ENCODE measurements around the gene INTS11. TPM values are rescaled to one million over a fixed set of nuclear protein-coding genes. Genes with fewer than 3 reads are reported as not detected.

The INTS11 gene
- total RNA-seq, 2 donors from 2014 or later, result 108 to 131 TPM

- Mint-ChIP-seq H3K36me3 (ENCODE audit: insufficient read depth in 2 of 2) (peaks cover 0 to 1% of the 10 kb centered on the region in 2 donors), H3K4me3 (no peak overlapping the region), H3K27me3 (ENCODE audit: low read depth) (no peaks in the 10 kb centered on the region), H3K27ac (no peak overlapping the region), H3K9me3 (no peaks in the 10 kb centered on the region), H3K4me1 (ENCODE audit: low read depth) (no peaks in the 10 kb centered on the region)
- DNase-seq (no peak), ATAC-seq (replicated peaks in 1 of 2) (no peak)
These were observed 26.5 kb downstream of the INTS11 start for GRCh38 chr1:1297802-1298424.

GRCh38 chr1:1296070-1297061 lies 28.1 kb downstream of the INTS11 start:
- Mint-ChIP-seq H3K27ac (no peak overlapping the region), H3K9me3 (no peaks in the 10 kb centered on the region), H3K4me3 (no peak overlapping the region), H3K27me3 (ENCODE audit: low read depth) (no peaks in the 10 kb centered on the region), H3K4me1 (ENCODE audit: low read depth) (peaks cover 4% of the 10 kb centered on the region), H3K36me3 (ENCODE audit: insufficient read depth in 2 of 2) (peaks cover 0 to 1% of the 10 kb centered on the region in 2 donors)
- DNase-seq, result no peak
- ATAC-seq (replicated peaks in 1 of 2), result no peak

GRCh38 chr1:1295154-1295923 lies 29.1 kb downstream of the INTS11 start:
- no peaks in the 10 kb centered on the region for H3K9me3 Mint-ChIP-seq
- H3K36me3 Mint-ChIP-seq (ENCODE audit: insufficient read depth in 2 of 2), result peaks cover 0 to 1% of the 10 kb centered on the region in 2 donors
- ATAC-seq (replicated peaks in 1 of 2) (no peak), DNase-seq (no peak)
- H3K4me1 Mint-ChIP-seq (ENCODE audit: low read depth), result peaks cover 4% of the 10 kb centered on the region
- H3K4me3 Mint-ChIP-seq, result no peak overlapping the region
- H3K27me3 Mint-ChIP-seq (ENCODE audit: low read depth), result no peaks in the 10 kb centered on the region
- H3K27ac Mint-ChIP-seq, result no peak overlapping the region

DNA sequence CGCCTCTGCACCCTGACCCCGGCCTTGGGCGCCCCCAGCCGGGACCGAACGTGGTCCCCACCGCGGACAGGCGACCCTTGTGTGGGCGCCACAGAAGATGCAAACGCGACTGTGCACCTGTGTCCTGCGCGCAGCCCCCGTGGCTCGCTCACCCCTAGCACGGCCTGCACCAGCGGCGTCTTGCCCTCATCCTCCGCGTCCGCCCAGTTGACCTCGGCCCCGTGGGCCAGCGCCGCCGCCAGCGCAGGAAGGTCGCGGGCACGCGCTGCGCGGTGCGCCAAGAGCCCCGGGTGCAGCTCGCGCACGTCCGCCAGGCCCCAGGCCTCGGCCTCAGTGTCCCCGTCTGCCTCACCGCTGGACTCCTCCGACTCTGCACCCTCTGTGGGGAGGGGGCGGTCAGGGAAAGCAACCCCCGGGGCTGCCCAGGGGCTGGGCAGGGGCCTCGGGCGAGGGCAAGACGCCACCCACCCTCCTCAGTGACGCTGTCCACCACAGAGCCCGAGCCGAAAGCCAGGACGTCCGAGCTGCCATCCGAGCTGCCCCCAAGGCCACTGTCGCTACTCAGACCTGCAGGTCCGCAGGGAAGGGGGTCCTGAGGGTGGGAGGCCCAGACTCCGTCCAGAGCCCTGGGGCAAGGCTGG lies 30.1 kb downstream of the INTS11 start:
- Mint-ChIP-seq H3K4me1 (ENCODE audit: low read depth) (peaks cover 4% of the 10 kb centered on the region), H3K36me3 (ENCODE audit: insufficient read depth in 2 of 2) (peaks cover 0 to 1% of the 10 kb centered on the region in 2 donors), H3K9me3 (no peaks in the 10 kb centered on the region), H3K27ac (no peak overlapping the region), H3K4me3 (no peak overlapping the region), H3K27me3 (ENCODE audit: low read depth) (no peaks in the 10 kb centered on the region)
- DNase-seq (no peak), ATAC-seq (replicated peaks in 1 of 2) (no peak)

DNA sequence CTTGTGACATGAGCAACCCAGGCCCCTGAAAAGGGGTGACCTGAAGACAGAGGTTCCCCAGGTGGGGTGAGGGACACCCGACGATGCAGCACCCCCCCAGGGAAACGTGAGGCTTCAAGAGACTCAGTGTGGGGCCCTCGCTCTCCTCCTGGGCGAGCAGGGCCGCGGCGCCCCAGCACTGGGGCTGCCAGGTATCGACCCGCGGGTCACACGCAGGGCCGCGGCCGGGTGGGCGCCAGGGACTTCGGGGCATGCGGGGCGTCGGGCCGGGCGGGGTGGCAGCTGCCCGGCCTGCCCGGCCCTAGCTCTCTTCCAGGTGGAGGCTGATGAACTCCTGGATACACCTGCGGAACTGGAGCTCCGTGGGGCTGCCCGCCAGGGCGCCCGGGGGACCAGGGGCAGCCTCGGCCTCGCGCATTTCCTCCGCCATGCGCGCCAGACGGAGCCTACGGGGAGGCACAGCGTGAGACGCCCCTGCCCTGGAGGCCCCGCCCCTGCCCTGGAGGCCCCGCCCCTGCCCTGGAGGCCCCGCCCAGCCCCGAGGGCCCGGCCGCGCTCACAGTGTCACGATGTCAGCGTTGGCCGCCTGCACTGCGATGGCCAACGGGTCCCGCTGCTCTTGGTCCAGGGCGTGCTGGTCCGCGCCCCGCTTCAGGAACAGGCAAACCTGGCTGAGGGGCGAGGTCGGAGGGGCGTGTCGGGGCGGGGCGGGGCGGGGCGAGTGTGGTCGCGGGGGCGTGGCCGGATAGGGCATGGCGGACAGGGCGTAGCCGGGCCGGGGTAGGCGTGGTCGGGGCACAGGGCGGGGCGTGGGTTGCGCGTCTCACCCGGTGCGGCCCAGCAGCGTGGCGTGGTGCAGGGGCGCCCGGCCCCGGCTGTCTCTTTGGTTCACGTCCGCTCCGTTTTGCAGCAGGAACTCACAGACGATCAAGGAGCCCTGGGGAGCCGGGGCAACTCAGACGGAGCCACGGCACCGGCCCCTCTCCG lies 30.9 kb downstream of the INTS11 start:
- Mint-ChIP-seq H3K9me3 (no peaks in the 10 kb centered on the region), H3K4me3 (no peak overlapping the region), H3K36me3 (ENCODE audit: insufficient read depth in 2 of 2) (peaks cover 0 to 1% of the 10 kb centered on the region in 2 donors), H3K27ac (no peak overlapping the region), H3K4me1 (ENCODE audit: low read depth) (peaks cover 4% of the 10 kb centered on the region), H3K27me3 (ENCODE audit: low read depth) (no peaks in the 10 kb centered on the region)
- ATAC-seq (replicated peaks in 1 of 2), result peak in 1 of 2 donors; percentile 44
- no peak for DNase-seq

DNA sequence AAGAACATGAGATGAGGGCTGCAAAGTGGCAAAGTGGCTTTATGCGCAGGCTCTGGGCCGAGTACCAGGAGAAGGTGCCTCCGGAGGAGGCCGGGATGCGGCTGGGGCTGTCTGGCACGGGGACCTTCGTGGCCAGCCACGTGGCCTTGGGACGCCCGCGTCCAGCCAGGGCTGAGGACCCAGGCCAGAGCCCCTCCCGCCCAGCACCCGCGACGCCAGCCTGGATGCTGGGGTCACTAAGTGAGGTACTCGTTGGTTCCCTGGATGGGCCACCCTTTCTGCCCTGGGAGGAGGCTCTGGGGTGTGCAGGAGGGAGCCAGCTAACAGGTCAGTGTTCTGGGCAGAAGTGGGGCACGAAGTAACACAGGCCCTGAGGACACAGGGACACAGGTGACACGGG lies 31.6 kb downstream of the INTS11 start:
- Mint-ChIP-seq H3K9me3 (no peaks in the 10 kb centered on the region), H3K27ac (no peak overlapping the region), H3K36me3 (ENCODE audit: insufficient read depth in 2 of 2) (peaks cover 0 to 1% of the 10 kb centered on the region in 2 donors), H3K4me1 (ENCODE audit: low read depth) (peaks cover 4% of the 10 kb centered on the region), H3K4me3 (no peak overlapping the region), H3K27me3 (ENCODE audit: low read depth) (no peaks in the 10 kb centered on the region)
- DNase-seq (no peak), ATAC-seq (replicated peaks in 1 of 2) (no peak)

DNA sequence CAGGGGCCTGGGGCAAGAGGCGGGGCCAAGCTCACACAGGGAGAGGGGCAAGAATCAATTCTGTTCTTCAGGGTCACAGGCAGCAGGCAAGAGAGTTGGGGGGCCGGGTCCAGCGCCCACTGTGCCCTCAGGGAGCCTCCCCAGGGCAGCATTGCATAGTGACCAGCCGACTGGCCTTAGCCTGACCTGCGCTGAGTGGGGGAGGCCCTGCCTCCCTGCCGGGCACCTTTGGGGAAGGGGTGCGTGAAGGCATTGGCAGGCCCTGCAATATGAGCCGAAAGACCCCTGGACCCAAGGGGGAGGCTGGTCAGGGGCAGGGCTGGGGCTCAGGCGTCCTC lies 32.0 kb downstream of the INTS11 start:
- no peak overlapping the region for H3K27ac Mint-ChIP-seq
- no peaks in the 10 kb centered on the region for H3K9me3 Mint-ChIP-seq
- ATAC-seq (replicated peaks in 1 of 2) (no peak), DNase-seq (no peak)
- H3K36me3 Mint-ChIP-seq (ENCODE audit: insufficient read depth in 2 of 2), result peaks cover 0 to 1% of the 10 kb centered on the region in 2 donors
- H3K4me3 Mint-ChIP-seq, result no peak overlapping the region
- peaks cover 4% of the 10 kb centered on the region for H3K4me1 Mint-ChIP-seq (ENCODE audit: low read depth)
- no peaks in the 10 kb centered on the region for H3K27me3 Mint-ChIP-seq (ENCODE audit: low read depth)

GRCh38 chr1:1291548-1292441 lies 32.7 kb downstream of the INTS11 start:
- ATAC-seq (replicated peaks in 1 of 2) (peak; percentile 72 to 76), DNase-seq (peak; percentile 70 to 71)
- Mint-ChIP-seq H3K4me1 (ENCODE audit: low read depth) (peaks cover 4% of the 10 kb centered on the region), H3K36me3 (ENCODE audit: insufficient read depth in 2 of 2) (peaks cover 0 to 1% of the 10 kb centered on the region in 2 donors), H3K9me3 (no peaks in the 10 kb centered on the region), H3K4me3 (no peak overlapping the region), H3K27me3 (ENCODE audit: low read depth) (no peaks in the 10 kb centered on the region), H3K27ac (no peak overlapping the region)

DNA sequence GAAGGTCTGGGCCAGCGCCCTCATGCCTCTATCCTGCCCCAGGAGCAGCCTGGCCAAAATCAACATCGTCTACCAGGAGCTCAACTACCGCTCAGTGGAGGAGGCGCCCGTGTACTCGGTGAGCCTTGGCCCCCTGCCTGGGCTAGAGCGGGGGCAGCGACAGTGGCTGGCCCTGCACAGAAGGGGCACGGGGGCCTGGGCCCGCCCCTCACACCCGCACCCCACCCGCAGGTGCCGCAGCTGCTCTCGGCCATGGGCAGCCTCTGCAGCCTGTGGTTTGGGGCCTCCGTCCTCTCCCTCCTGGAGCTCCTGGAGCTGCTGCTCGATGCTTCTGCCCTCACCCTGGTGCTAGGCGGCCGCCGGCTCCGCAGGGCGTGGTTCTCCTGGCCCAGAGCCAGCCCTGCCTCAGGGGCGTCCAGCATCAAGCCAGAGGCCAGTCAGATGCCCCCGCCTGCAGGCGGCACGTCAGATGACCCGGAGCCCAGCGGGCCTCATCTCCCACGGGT lies 33.4 kb downstream of the INTS11 start:
- DNase-seq, result no peak
- no peaks in the 10 kb centered on the region for H3K9me3 Mint-ChIP-seq
- no peak for ATAC-seq (replicated peaks in 1 of 2)
- no peaks in the 10 kb centered on the region for H3K27me3 Mint-ChIP-seq (ENCODE audit: low read depth)
- H3K4me1 Mint-ChIP-seq (ENCODE audit: low read depth), result peaks cover 4% of the 10 kb centered on the region
- H3K27ac Mint-ChIP-seq, result no peak overlapping the region
- peaks cover 0 to 1% of the 10 kb centered on the region in 2 donors for H3K36me3 Mint-ChIP-seq (ENCODE audit: insufficient read depth in 2 of 2)
- no peak overlapping the region for H3K4me3 Mint-ChIP-seq

DNA sequence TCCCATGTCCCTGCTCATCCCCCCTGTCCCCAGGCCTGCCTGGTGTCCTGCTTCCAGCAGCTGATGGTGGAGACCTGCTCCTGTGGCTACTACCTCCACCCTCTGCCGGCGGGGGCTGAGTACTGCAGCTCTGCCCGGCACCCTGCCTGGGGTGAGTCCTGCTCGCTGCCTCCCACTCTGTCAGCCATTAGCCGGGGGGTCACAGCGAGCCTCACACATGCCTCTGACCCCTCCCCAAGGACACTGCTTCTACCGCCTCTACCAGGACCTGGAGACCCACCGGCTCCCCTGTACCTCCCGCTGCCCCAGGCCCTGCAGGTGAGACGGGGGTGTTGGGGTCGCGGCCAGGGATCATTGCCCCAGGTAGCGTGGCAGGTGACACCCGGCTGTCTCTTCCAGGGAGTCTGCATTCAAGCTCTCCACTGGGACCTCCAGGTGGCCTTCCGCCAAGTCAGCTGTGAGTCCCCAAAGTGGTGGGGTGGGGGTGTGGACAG lies 34.2 kb downstream of the INTS11 start:
- Mint-ChIP-seq H3K9me3 (no peaks in the 10 kb centered on the region), H3K4me3 (no peak overlapping the region), H3K27ac (no peak overlapping the region), H3K4me1 (ENCODE audit: low read depth) (peaks cover 4% of the 10 kb centered on the region), H3K36me3 (ENCODE audit: insufficient read depth in 2 of 2) (peaks cover 0 to 1% of the 10 kb centered on the region in 2 donors), H3K27me3 (ENCODE audit: low read depth) (no peaks in the 10 kb centered on the region)
- ATAC-seq (replicated peaks in 1 of 2) (peak; percentile 61 to 70), DNase-seq (peak; percentile 78 to 83)
